Brain microvascular endothelial cell (primary cell): ENCODE results near the gene TAF15.

Experiments used
- DNase-seq: peaks from one replicate; pipeline ENCODE4 v3.0.0-alpha.2; 2020
- H3K27ac ChIP-seq: fragments of 250-450 bp; sonication (Bioruptor Pico); 2 replicates; pipeline ENCODE4 v1.5.1; 2020; ENCODE audit warnings: mild to moderate bottlenecking, moderate library complexity
- H3K27me3 ChIP-seq: fragments of 250-450 bp; sonication (Bioruptor Pico); replicated peaks from 2 replicates; pipeline ENCODE4 v1.5.1; 2020; ENCODE audit warnings: mild to moderate bottlenecking
- H3K36me3 ChIP-seq: fragments of 250-450 bp; sonication (Bioruptor Pico); replicated peaks from 2 replicates; pipeline ENCODE4 v1.5.1; 2020; ENCODE audit warnings: mild to moderate bottlenecking
- H3K4me3 ChIP-seq: 2 replicates; pipeline ENCODE4 v1.5.1; 2011; ENCODE audit warnings: low read depth, mild to moderate bottlenecking, control low read depth, low read length, moderate library complexity
- in situ Hi-C: cut with HindIII; loops from 2 replicates; pipeline ENCODE4 v1.10.0; 2017; ENCODE audit warnings: low sequenced_read_pairs, low pct_ligation_motif_present
- TF ChIP-seq, protein P1 (sequence below): IDR thresholded peaks from 2 replicates; pipeline ENCODE4 v1.5.1; 2011; ENCODE audit warnings: low read depth, mild to moderate bottlenecking, moderate library complexity, low read length, control low read depth, inconsistent platforms; ENCODE audit errors: missing control alignments

TAF15 gene

DNA sequence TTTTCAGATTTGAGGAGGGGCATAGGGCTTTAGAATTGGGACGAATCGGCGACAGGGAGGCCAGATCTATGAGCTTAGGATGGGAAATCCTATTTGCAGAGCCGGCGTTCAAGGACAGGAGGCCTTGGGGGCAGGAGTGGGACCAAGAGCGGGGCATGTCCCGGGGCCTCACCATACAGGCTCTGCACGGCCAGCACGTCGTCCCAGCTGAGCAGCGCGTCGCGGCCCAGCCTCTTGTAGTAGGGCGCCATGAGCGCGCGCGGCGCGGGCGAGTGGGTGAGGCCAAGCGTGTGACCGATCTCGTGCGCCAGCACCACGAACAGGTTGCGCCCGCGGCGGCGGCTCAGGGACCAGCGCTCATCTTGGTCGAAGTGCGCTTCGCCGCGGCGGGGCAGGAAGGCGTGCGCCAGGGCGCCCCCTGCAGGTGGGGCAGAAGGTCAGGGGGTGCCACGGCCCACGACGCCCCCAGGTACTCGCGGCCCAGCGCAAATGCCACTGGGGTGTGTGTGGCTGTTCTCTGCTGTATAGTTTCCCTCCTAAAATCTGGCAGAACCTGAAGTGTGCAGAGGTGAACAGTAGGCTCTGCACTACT lies 39.3 kb upstream of the TAF15 start:
- no peaks in the 10 kb centered on the region for H3K36me3 ChIP-seq
- no peaks in the 10 kb centered on the region for H3K27me3 ChIP-seq
- in situ Hi-C loops: no loop called here
- no peak overlapping the region for H3K4me3 ChIP-seq
- no peak overlapping the region for H3K27ac ChIP-seq
- DNase-seq: no peak
- TF ChIP-seq, protein P1, sequence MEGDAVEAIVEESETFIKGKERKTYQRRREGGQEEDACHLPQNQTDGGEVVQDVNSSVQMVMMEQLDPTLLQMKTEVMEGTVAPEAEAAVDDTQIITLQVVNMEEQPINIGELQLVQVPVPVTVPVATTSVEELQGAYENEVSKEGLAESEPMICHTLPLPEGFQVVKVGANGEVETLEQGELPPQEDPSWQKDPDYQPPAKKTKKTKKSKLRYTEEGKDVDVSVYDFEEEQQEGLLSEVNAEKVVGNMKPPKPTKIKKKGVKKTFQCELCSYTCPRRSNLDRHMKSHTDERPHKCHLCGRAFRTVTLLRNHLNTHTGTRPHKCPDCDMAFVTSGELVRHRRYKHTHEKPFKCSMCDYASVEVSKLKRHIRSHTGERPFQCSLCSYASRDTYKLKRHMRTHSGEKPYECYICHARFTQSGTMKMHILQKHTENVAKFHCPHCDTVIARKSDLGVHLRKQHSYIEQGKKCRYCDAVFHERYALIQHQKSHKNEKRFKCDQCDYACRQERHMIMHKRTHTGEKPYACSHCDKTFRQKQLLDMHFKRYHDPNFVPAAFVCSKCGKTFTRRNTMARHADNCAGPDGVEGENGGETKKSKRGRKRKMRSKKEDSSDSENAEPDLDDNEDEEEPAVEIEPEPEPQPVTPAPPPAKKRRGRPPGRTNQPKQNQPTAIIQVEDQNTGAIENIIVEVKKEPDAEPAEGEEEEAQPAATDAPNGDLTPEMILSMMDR: peak; percentile 18

DNA sequence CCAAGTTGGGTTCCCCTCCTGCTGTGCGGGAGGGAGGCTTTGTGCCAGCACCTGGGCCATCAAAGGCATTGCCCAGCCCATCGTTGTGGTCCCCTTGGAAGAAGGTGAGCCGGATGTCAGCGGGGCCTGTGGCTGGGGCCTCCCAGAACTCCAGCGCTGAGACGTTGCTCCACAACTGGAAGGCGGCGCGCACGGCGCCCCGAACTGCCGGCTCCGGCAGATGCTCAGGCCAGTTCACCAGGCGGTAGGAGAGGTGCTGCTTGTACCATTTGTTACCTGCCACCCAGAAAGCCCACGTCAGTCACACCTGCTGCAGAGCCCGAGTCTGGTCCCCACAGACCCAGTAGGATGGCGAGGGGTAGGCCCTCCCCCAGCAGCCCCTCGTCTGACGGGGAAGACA lies 36.2 kb upstream of the TAF15 start:
- DNase-seq: no peak
- in situ Hi-C loops: no loop called here
- Histone ChIP-seq H3K36me3 (no peaks in the 10 kb centered on the region), H3K27me3 (no peaks in the 10 kb centered on the region), H3K4me3 (no peak overlapping the region), H3K27ac (no peak overlapping the region)
- TF ChIP-seq, protein P1: no peak

DNA sequence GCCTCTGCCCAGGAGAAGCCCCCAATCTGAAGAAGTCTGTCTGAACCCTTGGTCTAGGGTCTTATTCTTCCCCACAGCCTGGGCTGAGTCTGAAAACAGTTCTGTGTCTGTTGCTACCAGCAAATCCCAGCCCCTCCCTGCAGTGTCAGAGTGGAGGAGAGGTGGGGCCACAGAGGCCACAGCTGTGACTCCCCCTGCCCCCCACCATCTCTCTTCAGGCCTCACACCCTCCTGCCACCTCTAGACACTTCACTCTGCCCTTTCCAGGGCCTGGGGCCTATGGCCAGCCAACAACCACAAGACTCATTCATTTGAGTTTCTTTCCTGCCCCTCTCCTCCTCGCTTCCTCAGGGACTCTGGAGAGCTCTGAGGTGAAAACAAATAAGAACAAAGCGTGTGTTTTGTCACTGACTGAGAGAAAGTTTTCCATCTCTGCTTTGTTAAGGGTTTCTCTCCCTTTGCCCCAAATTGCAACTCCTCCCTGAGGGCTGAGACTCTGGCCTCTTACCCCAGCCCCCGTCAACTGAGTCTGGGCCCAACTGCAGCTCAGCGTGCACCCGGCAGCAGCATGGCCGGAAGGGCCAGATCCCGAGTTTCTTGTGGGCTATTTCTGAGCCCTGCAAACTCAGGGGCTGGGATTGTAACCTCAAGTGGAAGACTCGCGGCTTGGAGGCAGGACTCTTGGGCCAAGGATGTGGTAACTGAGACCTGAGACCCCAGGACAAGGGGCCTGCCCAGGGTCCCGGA lies 35.4 kb upstream of the TAF15 start:
- no peak overlapping the region for H3K27ac ChIP-seq
- TF ChIP-seq, protein P1: no peak

DNA sequence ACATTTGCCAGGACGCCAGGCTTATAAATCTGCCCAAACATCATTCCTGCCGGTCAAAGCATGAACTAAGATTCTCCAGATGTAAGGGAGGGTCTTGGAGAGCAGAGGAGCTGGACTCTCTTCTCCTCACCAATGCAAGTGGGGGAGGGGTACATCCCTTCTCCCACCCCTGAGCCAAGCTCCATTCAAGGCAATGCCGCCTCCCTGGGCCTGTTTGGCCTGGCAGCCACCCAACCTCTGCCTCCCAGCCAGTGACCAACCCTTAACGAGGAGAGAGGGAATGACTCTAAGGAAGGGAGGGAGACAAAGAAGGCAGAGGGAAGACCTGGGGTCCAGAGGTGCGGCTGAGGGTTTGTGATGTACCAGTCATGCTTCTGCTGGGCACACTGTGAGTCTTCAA lies 34.8 kb upstream of the TAF15 start:
- in situ Hi-C loops: no loop called here
- Histone ChIP-seq H3K27ac (no peak overlapping the region), H3K36me3 (no peaks in the 10 kb centered on the region), H3K27me3 (no peaks in the 10 kb centered on the region), H3K4me3 (no peak overlapping the region)
- TF ChIP-seq, protein P1: no peak
- DNase-seq: no peak

More for the DNA sequence above, 35.4 kb upstream of the TAF15 start:
- no peak overlapping the region for H3K4me3 ChIP-seq
- in situ Hi-C loops: no loop called here
- no peaks in the 10 kb centered on the region for H3K36me3 ChIP-seq
- no peak for DNase-seq
- H3K27me3 ChIP-seq: no peaks in the 10 kb centered on the region

DNA sequence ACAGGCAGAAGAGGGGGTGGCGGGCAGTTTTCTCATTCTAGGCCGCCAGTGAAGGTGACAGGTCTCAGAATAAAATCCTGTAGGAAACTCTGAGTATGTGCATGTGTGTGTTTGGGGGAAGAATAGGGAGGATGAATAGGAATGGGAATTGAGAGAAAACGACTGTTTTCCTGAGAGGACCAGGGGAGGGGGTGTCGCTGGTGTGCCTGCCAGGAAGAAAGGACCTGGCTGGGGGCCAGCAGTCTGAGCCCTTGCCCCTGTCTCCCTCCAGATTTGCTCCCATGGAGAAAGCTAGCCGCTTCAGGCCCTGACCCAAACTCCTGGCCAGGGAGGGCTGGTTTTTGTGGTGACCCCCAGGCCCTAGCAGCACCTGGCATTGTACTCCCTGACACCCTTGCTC lies 34.2 kb upstream of the TAF15 start:
- in situ Hi-C loops: no loop called here
- H3K27ac ChIP-seq: no peak overlapping the region
- TF ChIP-seq, protein P1: no peak
- no peaks in the 10 kb centered on the region for H3K36me3 ChIP-seq
- H3K4me3 ChIP-seq: no peak overlapping the region
- no peaks in the 10 kb centered on the region for H3K27me3 ChIP-seq
- DNase-seq: no peak
